Keratinocyte (primary cell): ENCODE measurements around the gene TMPRSS13. TPM values are rescaled to one million over a fixed set of nuclear protein-coding genes. Genes with fewer than 3 reads are reported as not detected.
"Not testable (repeated sequence)": the region's sequence is repeated elsewhere in the genome, so short reads cannot be mapped to it uniquely, and the experiment has no call there.

Source experiments
- DNase-seq: peaks from one replicate; pipeline ENCODE4 v3.0.0-alpha.2; 2011; ENCODE audit warnings: low read depth, missing footprints, low spot score
- FAIRE-seq: peaks from 2 replicates; lab custom pipeline; 2011; peaks lifted over from hg19 to GRCh38; lab: Jason Lieb, UNC
- H2AFZ ChIP-seq: 2 replicates; pipeline ENCODE4 v1.6.0; 2012; ENCODE audit warnings: low read length, control low read depth, inconsistent platforms; ENCODE audit not compliant: control insufficient read depth
- H3K27ac ChIP-seq: 2 replicates; pipeline ENCODE4 v1.5.1; 2011; ENCODE audit warnings: low read length; ENCODE audit not compliant: control insufficient read depth, insufficient read depth
- H3K27me3 ChIP-seq: 3 replicates; pipeline ENCODE4 v1.6.0; 2011; ENCODE audit warnings: low read length; ENCODE audit not compliant: control insufficient read depth, insufficient read depth; ENCODE audit errors: extremely low read depth
- H3K36me3 ChIP-seq, 2 experiments: 2 replicates in 1 of 2; 3 replicates in 1 of 2; pipeline ENCODE4 v1.5.1; 2011; ENCODE audit warnings: low read length in 2 of 2, mild to moderate bottlenecking in 1 of 2; ENCODE audit not compliant: control insufficient read depth in 2 of 2, insufficient read depth in 2 of 2; ENCODE audit errors: extremely low read depth in 1 of 2
- H3K4me1 ChIP-seq: 3 replicates; pipeline ENCODE4 v1.5.1; 2011; ENCODE audit warnings: low read length; ENCODE audit not compliant: control insufficient read depth, insufficient read depth; ENCODE audit errors: extremely low read depth
- H3K4me2 ChIP-seq: 3 replicates; pipeline ENCODE4 v1.6.0; 2011; ENCODE audit warnings: low read depth, low read length; ENCODE audit not compliant: control insufficient read depth, insufficient read depth; ENCODE audit errors: extremely low read depth
- H3K4me3 ChIP-seq, 3 experiments: fragments of 200-600 bp in 1 of 3; sonication (generic) in 1 of 3; 2 replicates in 2 of 3; 3 replicates in 1 of 3; pipeline ENCODE4 v1.5.1; 2011 to 2016; ENCODE audit warnings: low read length in 3 of 3, mild to moderate bottlenecking in 3 of 3, control low read depth in 2 of 3, inconsistent platforms in 1 of 3, low read depth in 1 of 3, mixed read lengths in 1 of 3, mixed run types in 1 of 3, moderate library complexity in 1 of 3; ENCODE audit not compliant: control insufficient read depth in 2 of 3, insufficient read depth in 2 of 3; ENCODE audit errors: extremely low read depth in 1 of 3
- H3K79me2 ChIP-seq: 2 replicates; pipeline ENCODE4 v1.6.0; 2012; ENCODE audit warnings: low read length; ENCODE audit not compliant: control insufficient read depth, insufficient read depth
- H3K9ac ChIP-seq: 3 replicates; pipeline ENCODE4 v1.6.0; 2011; ENCODE audit warnings: low read length; ENCODE audit not compliant: control insufficient read depth, insufficient read depth; ENCODE audit errors: extremely low read depth
- H3K9me1 ChIP-seq: 3 replicates; pipeline ENCODE4 v1.6.0; 2011; ENCODE audit warnings: low read length; ENCODE audit not compliant: control insufficient read depth, insufficient read depth; ENCODE audit errors: extremely low read depth
- H3K9me3 ChIP-seq: 2 replicates; pipeline ENCODE4 v1.5.1; 2012; ENCODE audit warnings: low read depth, low read length; ENCODE audit not compliant: control insufficient read depth
- H4K20me1 ChIP-seq: 3 replicates; pipeline ENCODE4 v1.6.0; 2011; ENCODE audit warnings: low read length; ENCODE audit not compliant: control insufficient read depth, insufficient read depth; ENCODE audit errors: extremely low read depth
- EZH2 ChIP-seq: IDR thresholded peaks from one replicate; pipeline ENCODE4 v1.6.1; 2012; ENCODE audit warnings: inconsistent platforms, mild to moderate bottlenecking, low read length, moderate library complexity
- dilution Hi-C: fragments of 300-500 bp; cut with MboI; formaldehyde crosslinking; loops from one replicate; pipeline ENCODE4 v1.7.0; 2020; ENCODE audit warnings: low sequenced_read_pairs; ENCODE audit not compliant: extremely low pct_ligation_motif_present
- polyA plus RNA-seq, 5 experiments: library from polyadenylated mRNA; depleted of rRNA in 3 of 5; stranded (reverse) in 3 of 5; stranded (forward) in 1 of 5; unstranded in 1 of 5; fragments of >200 nt; gene quantifications; 1 replicate in 1 of 5; 2 replicates in 3 of 5; 3 replicates in 1 of 5; pipeline versions ENCODE4 v1.2.1 to v1.2.3, GENCODE V29; 2011 to 2012; ENCODE audit warnings: missing spikeins in 2 of 5, low read depth in 1 of 5, low replicate concordance in 1 of 5
- TF ChIP-seq, protein P1 (sequence below), 3 experiments: IDR thresholded peaks in 1 of 3; conservative IDR thresholded peaks in 1 of 3; optimal IDR thresholded peaks in 1 of 3; 2 replicates in 2 of 3; 3 replicates in 1 of 3; pipeline versions ENCODE3 to v1.5.1; 2011; ENCODE audit warnings: low read length in 3 of 3, mild to moderate bottlenecking in 3 of 3, moderate library complexity in 2 of 3, control low read depth in 1 of 3, inconsistent platforms in 1 of 3; ENCODE audit not compliant: insufficient read depth in 2 of 3; ENCODE audit errors: extremely low read depth in 1 of 3

The TMPRSS13 gene
- polyA plus RNA-seq, 1 donor (not counting 4 experiments of a cell fraction or from before 2014, with no cell fraction given) = 1.8 TPM

DNA sequence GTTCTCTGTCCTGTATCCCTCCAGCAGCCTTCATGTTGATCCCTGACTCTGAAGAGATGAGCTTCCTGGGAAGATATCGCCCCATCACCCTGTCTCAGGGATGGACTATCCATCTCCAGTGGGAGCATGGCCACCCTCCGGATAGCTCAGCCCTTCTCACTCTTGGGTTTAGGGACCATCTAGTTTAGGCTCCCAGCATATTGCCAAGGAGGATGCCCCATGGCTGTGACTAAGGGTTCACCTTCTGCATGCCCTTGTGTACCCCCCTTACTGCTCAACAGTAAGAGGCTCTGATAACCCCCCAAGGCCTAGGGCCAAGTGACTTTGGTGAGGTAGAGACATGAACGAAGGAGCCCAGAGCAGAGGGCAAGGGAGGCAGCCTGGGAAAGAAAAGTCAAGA is 1.3 kb downstream of the TMPRSS13 start:
- no peaks in the 10 kb centered on the region for H3K9me3 ChIP-seq
- TF ChIP-seq, protein P1, sequence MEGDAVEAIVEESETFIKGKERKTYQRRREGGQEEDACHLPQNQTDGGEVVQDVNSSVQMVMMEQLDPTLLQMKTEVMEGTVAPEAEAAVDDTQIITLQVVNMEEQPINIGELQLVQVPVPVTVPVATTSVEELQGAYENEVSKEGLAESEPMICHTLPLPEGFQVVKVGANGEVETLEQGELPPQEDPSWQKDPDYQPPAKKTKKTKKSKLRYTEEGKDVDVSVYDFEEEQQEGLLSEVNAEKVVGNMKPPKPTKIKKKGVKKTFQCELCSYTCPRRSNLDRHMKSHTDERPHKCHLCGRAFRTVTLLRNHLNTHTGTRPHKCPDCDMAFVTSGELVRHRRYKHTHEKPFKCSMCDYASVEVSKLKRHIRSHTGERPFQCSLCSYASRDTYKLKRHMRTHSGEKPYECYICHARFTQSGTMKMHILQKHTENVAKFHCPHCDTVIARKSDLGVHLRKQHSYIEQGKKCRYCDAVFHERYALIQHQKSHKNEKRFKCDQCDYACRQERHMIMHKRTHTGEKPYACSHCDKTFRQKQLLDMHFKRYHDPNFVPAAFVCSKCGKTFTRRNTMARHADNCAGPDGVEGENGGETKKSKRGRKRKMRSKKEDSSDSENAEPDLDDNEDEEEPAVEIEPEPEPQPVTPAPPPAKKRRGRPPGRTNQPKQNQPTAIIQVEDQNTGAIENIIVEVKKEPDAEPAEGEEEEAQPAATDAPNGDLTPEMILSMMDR (optimal IDR thresholded peaks at IDR 0.05 in 1 of 3, IDR thresholded peaks at IDR 0.05 in 1 of 3, conservative IDR thresholded peaks at IDR 0.05 in 1 of 3; ENCODE audit: extremely low read depth in 1 of 3, insufficient read depth in 2 of 3, low read length in 3 of 3) = no peak
- TF ChIP-seq EZH2 = no peak
- H4K20me1 ChIP-seq = no peaks in the 10 kb centered on the region
- H3K4me1 ChIP-seq = peaks cover 13% of the 10 kb centered on the region
- no peak overlapping the region for H3K4me2 ChIP-seq
- dilution Hi-C loops = no loop called here
- no peak for DNase-seq
- no peak overlapping the region for H2AFZ ChIP-seq
- no peak for FAIRE-seq
- H3K4me3 ChIP-seq = no peak overlapping the region
- H3K9me1 ChIP-seq = no peaks in the 10 kb centered on the region
- no peaks in the 10 kb centered on the region for H3K27me3 ChIP-seq
- H3K9ac ChIP-seq = no peak overlapping the region
- no peaks in the 10 kb centered on the region for H3K36me3 ChIP-seq
- H3K79me2 ChIP-seq = no peaks in the 10 kb centered on the region
- H3K27ac ChIP-seq = no peak overlapping the region

GRCh38 chr11:117926166-117926565 is 3.0 kb downstream of the TMPRSS13 start:
- H3K9ac ChIP-seq, H4K20me1 ChIP-seq, H2AFZ ChIP-seq, H3K27me3 ChIP-seq, DNase-seq, H3K79me2 ChIP-seq, dilution Hi-C loops, H3K4me3 ChIP-seq, H3K9me3 ChIP-seq, H3K4me2 ChIP-seq, H3K9me1 ChIP-seq, H3K27ac ChIP-seq, FAIRE-seq, H3K36me3 ChIP-seq: not testable (repeated sequence)
- peaks cover 13% of the 10 kb centered on the region for H3K4me1 ChIP-seq

- FAIRE-seq (no peak), DNase-seq (no peak)
- no peak overlapping the region for H3K9ac ChIP-seq
- no peaks in the 10 kb centered on the region for H3K36me3 ChIP-seq
- H2AFZ ChIP-seq = no peak overlapping the region
- dilution Hi-C loops = no loop called here
- H3K4me1 ChIP-seq = peaks cover 13% of the 10 kb centered on the region
- H4K20me1 ChIP-seq = no peaks in the 10 kb centered on the region
- H3K4me2 ChIP-seq = no peak overlapping the region
- H3K9me1 ChIP-seq = no peaks in the 10 kb centered on the region
- no peak overlapping the region for H3K27ac ChIP-seq
- H3K27me3 ChIP-seq = no peaks in the 10 kb centered on the region
- H3K4me3 ChIP-seq = no peak overlapping the region
- no peaks in the 10 kb centered on the region for H3K79me2 ChIP-seq
- TF ChIP-seq, protein P1 (optimal IDR thresholded peaks at IDR 0.05 in 1 of 3, IDR thresholded peaks at IDR 0.05 in 1 of 3, conservative IDR thresholded peaks at IDR 0.05 in 1 of 3; ENCODE audit: extremely low read depth in 1 of 3, insufficient read depth in 2 of 3, low read length in 3 of 3) = no peak
- no peak for TF ChIP-seq EZH2
- H3K9me3 ChIP-seq = no peaks in the 10 kb centered on the region
Observed at GRCh38 chr11:117925198-117925925, 3.8 kb downstream of the TMPRSS13 start.
